ENCODE results near the gene UNK. TPM values are rescaled to one million over a fixed set of nuclear protein-coding genes. Genes with fewer than 3 reads are reported as not detected.

UNK gene
- total and polyA plus RNA-seq, 2 of the 13 experiments (the other 11 are each of a cell fraction or from before 2014, with no cell fraction given), result 31.6 to 33.0 TPM

DNA sequence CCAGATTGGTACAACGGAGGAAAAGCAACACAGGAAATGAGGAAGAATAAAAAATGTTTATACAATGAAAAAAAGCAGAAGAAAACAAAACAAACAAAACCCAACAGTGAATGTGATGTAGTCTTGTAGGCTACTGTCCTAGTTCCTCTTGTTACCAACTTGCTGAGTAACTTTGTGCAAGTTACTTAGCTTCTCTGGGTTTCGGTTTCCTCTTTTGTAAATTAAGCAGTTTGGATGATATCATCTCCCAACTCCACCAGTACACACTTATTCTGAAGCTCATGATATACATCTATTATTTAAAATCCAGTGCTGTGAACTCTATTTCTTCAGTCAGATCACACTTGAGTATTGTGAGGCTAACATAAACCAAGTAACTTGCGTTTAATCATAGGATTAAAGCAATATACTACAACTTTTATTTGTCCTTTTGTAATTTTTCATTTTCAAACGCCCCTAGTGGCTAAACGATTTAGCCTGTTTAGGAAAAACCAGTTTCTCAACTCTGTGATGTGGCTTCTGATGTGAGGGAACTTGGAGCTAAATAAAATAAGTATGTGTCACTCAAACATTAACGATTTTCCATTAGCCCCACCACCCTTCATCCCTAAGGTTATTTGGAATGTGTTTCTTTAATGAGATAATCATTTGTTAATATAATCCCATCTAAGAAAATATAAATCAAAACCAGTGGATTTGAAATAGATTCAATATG, 1.4 kb upstream of the UNK start (continued):
- no peak for TF ChIP-seq ZNF317 (CRISPR knock-in tag; IDR thresholded peaks at IDR 0.05)
- TF ChIP-seq JARID2 (CRISPR knock-in tag; IDR thresholded peaks at IDR 0.05; ENCODE audit: insufficient replicate concordance), result no peak
- 0 out of 2 replicates have a peak, but pooled peaks have one; percentile 18 for TF ChIP-seq RCOR2 (CRISPR knock-in tag; IDR thresholded peaks at IDR 0.05)
- peak; percentile 16; the same call in 1 of the 2 replicates for TF ChIP-seq MIER3 (CRISPR knock-in tag; IDR thresholded peaks at IDR 0.05; ENCODE audit: borderline replicate concordance)
- TF ChIP-seq RBAK (CRISPR knock-in tag; IDR thresholded peaks at IDR 0.05), result no peak
- TF ChIP-seq, protein P1, sequence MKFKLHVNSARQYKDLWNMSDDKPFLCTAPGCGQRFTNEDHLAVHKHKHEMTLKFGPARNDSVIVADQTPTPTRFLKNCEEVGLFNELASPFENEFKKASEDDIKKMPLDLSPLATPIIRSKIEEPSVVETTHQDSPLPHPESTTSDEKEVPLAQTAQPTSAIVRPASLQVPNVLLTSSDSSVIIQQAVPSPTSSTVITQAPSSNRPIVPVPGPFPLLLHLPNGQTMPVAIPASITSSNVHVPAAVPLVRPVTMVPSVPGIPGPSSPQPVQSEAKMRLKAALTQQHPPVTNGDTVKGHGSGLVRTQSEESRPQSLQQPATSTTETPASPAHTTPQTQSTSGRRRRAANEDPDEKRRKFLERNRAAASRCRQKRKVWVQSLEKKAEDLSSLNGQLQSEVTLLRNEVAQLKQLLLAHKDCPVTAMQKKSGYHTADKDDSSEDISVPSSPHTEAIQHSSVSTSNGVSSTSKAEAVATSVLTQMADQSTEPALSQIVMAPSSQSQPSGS (CRISPR knock-in tag; IDR thresholded peaks at IDR 0.05), result no peak
- TF ChIP-seq RBM22 (optimal IDR thresholded peaks at IDR 0.05; ENCODE audit: low read length), result no peak
- 0 out of 2 replicates have a peak, but pooled peaks have one; percentile 9 for TF ChIP-seq STAG1 (CRISPR knock-in tag; IDR thresholded peaks at IDR 0.05)
- TF ChIP-seq, protein P2, sequence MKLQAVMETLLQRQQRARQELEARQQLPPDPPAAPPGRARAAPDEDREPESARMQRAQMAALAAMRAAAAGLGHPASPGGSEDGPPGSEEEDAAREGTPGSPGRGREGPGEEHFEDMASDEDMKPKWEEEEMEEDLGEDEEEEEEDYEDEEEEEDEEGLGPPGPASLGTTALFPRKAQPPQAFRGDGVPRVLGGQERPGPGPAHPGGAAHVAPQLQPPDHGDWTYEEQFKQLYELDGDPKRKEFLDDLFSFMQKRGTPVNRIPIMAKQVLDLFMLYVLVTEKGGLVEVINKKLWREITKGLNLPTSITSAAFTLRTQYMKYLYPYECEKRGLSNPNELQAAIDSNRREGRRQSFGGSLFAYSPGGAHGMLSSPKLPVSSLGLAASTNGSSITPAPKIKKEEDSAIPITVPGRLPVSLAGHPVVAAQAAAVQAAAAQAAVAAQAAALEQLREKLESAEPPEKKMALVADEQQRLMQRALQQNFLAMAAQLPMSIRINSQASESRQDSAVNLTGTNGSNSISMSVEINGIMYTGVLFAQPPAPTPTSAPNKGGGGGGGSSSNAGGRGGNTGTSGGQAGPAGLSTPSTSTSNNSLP (IDR thresholded peaks at IDR 0.05; ENCODE audit: low read depth, low read length), result peak; percentile 77
- TF ChIP-seq, protein P3, sequence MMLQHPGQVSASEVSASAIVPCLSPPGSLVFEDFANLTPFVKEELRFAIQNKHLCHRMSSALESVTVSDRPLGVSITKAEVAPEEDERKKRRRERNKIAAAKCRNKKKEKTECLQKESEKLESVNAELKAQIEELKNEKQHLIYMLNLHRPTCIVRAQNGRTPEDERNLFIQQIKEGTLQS (CRISPR knock-in tag; IDR thresholded peaks at IDR 0.05), result no peak
- TF ChIP-seq ZNF543 (CRISPR knock-in tag; IDR thresholded peaks at IDR 0.05), result no peak
- TF ChIP-seq, protein P4, sequence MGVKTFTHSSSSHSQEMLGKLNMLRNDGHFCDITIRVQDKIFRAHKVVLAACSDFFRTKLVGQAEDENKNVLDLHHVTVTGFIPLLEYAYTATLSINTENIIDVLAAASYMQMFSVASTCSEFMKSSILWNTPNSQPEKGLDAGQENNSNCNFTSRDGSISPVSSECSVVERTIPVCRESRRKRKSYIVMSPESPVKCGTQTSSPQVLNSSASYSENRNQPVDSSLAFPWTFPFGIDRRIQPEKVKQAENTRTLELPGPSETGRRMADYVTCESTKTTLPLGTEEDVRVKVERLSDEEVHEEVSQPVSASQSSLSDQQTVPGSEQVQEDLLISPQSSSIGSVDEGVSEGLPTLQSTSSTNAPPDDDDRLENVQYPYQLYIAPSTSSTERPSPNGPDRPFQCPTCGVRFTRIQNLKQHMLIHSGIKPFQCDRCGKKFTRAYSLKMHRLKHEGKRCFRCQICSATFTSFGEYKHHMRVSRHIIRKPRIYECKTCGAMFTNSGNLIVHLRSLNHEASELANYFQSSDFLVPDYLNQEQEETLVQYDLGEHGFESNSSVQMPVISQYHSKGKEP (CRISPR knock-in tag; IDR thresholded peaks at IDR 0.05), result no peak
- TF ChIP-seq, protein P5, sequence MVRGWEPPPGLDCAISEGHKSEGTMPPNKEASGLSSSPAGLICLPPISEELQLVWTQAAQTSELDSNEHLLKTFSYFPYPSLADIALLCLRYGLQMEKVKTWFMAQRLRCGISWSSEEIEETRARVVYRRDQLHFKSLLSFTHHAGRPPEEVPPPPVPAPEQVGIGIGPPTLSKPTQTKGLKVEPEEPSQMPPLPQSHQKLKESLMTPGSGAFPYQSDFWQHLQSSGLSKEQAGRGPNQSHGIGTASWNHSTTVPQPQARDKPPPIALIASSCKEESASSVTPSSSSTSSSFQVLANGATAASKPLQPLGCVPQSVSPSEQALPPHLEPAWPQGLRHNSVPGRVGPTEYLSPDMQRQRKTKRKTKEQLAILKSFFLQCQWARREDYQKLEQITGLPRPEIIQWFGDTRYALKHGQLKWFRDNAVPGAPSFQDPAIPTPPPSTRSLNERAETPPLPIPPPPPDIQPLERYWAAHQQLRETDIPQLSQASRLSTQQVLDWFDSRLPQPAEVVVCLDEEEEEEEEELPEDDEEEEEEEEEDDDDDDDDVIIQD (CRISPR knock-in tag; IDR thresholded peaks at IDR 0.05; ENCODE audit: low read depth), result peak; percentile 10; the same call in 1 of the 2 replicates
- no peak for TF ChIP-seq MBNL3 (CRISPR knock-in tag; conservative IDR thresholded peaks at IDR 0.05)
- TF ChIP-seq, protein P6, sequence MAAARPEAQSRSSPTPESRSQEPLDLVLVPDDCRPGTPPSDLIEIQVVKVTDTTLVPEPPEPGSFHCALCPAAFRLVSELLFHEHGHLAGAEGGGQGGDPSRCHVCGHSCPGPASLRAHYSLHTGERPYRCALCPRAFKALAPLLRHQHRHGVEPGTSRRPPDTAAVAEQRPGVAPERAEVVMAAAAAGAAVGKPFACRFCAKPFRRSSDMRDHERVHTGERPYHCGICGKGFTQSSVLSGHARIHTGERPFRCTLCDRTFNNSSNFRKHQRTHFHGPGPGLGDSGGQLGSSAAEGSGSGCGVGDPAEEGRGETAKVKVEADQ (CRISPR knock-in tag; IDR thresholded peaks at IDR 0.05; ENCODE audit: borderline replicate concordance), result no peak
- no peak for TF ChIP-seq ISL2 (CRISPR knock-in tag; IDR thresholded peaks at IDR 0.05)
- no peak for TF ChIP-seq ZNF75D (CRISPR knock-in tag; IDR thresholded peaks at IDR 0.05; ENCODE audit: borderline replicate concordance)
- TF ChIP-seq KDM1A (CRISPR knock-in tag; IDR thresholded peaks at IDR 0.05), result no peak
- no peak for TF ChIP-seq ZNF766 (CRISPR knock-in tag; IDR thresholded peaks at IDR 0.05; ENCODE audit: borderline replicate concordance)
- no peak for TF ChIP-seq NFE2L1 (CRISPR knock-in tag; IDR thresholded peaks at IDR 0.05; ENCODE audit: borderline replicate concordance)
- no peak for TF ChIP-seq ZNF781 (CRISPR knock-in tag; IDR thresholded peaks at IDR 0.05; ENCODE audit: borderline replicate concordance, not compliant biosample characterization)
- no peak for TF ChIP-seq ZNF598 (CRISPR knock-in tag; IDR thresholded peaks at IDR 0.05; ENCODE audit: borderline replicate concordance)

Measured in HepG2 (cell line).